ENCODE results near the gene NIT2.

The NIT2 gene

DNA sequence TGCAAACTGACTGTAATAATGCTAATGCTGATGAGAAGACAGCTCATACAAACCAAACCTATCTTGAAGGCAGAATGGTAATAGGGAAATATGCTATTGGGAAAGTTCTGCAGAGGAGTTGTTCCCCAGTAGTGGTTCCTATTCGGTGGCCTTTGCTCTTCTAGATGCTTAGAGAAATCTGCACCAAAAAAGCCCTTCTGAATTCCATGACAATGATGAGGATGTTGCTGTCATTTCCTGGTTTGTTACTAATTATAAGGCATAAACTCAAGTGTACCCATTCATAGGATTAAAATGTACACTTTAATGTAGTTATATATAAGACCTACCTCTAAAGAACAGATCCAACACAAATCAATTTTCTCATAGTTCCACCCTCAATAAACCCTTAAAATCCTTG, 36.2 kb downstream of the NIT2 start:
- no peak overlapping the region for H2BK12ac ChIP-seq (ENCODE audit: low read length)
- H3K23ac ChIP-seq (ENCODE audit: low read depth, low read length, poor library complexity), result no peak overlapping the region
- no peak overlapping the region for H2AK5ac ChIP-seq (ENCODE audit: low read depth, low read length)
- H3K36me3 ChIP-seq (replicated peaks in 1 of 2; ENCODE audit: control insufficient read depth in 2 of 2, insufficient read depth in 2 of 2, low read length in 2 of 2), result peaks cover 11 to 91% of the 10 kb centered on the region in 2 donors
- H3K4me3 ChIP-seq (ENCODE audit: low read length in 2 of 2), result no peak overlapping the region
- H2BK15ac ChIP-seq (ENCODE audit: low read length), result no peak overlapping the region
- H3K27me3 ChIP-seq (ENCODE audit: control insufficient read depth in 3 of 3, insufficient read depth in 3 of 3, low read depth in 1 of 3, low read length in 3 of 3), result no peaks in the 10 kb centered on the region
- H3K18ac ChIP-seq (ENCODE audit: low read length), result no peak overlapping the region
- H3K9ac ChIP-seq (ENCODE audit: low read depth, low read length, poor library complexity), result no peak overlapping the region
- no peak overlapping the region for H2BK120ac ChIP-seq (ENCODE audit: low read depth, low read length)
- no peak overlapping the region for H3K4me2 ChIP-seq (ENCODE audit: insufficient read depth, low read length, poor library complexity, severe bottlenecking)
- H4K91ac ChIP-seq (ENCODE audit: low read depth, low read length, poor library complexity), result no peak overlapping the region
- H3K14ac ChIP-seq (ENCODE audit: low read length), result no peak overlapping the region
- no peaks in the 10 kb centered on the region for H3K79me1 ChIP-seq (ENCODE audit: low read depth, low read length)
- H3K9me3 ChIP-seq (replicated peaks in 1 of 2; ENCODE audit: control insufficient read depth in 2 of 2, insufficient read depth in 1 of 2, low read depth in 1 of 2, low read length in 2 of 2), result no peaks in the 10 kb centered on the region
- no peak overlapping the region for H3K27ac ChIP-seq (replicated peaks; ENCODE audit: low read length)
- no CpG with 5 or more reads among the region's 1 CpG for WGBS, 2 donors (ENCODE audit: extremely low coverage in 2 of 2, insufficient read length in 2 of 2, insufficient replicate concordance in 1 of 2)
- H4K8ac ChIP-seq (ENCODE audit: low read depth, low read length), result no peak overlapping the region
- H2BK5ac ChIP-seq (ENCODE audit: low read length), result no peak overlapping the region
- DNase-seq (ENCODE audit: low spot score), result no peak
- H3K4ac ChIP-seq (ENCODE audit: low read length), result no peak overlapping the region
- H2AFZ ChIP-seq (ENCODE audit: low read length), result no peak overlapping the region
- no peaks in the 10 kb centered on the region for H3K4me1 ChIP-seq (ENCODE audit: control insufficient read depth in 2 of 2, insufficient read depth in 1 of 2, low read depth in 1 of 2, low read length in 2 of 2)

DNA sequence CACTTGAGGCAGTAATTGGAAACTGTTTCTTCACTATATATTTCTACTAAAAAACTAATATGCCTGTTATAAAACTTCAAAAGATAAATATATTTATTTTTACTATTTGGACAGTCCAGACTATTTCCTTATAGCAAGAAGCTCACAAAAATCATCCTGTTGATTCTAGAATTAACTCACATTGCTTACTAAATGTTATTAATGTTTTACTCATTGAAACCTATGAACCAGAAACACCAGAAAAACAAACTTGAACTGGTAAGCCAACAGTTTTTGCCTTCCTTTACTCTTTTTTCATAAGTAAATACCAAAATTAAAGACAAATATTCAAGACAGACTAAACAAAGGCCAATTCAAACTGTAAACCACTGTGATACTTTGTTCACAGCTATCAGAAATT, 40.0 kb downstream of the NIT2 start:
- H2BK120ac ChIP-seq (ENCODE audit: low read depth, low read length), result no peak overlapping the region
- H3K27ac ChIP-seq (replicated peaks; ENCODE audit: low read length), result no peak overlapping the region
- H2AK5ac ChIP-seq (ENCODE audit: low read depth, low read length), result no peak overlapping the region
- H3K9ac ChIP-seq (ENCODE audit: low read depth, low read length, poor library complexity), result no peak overlapping the region
- no peak overlapping the region for H2BK5ac ChIP-seq (ENCODE audit: low read length)
- no peaks in the 10 kb centered on the region for H3K79me1 ChIP-seq (ENCODE audit: low read depth, low read length)
- H2BK12ac ChIP-seq (ENCODE audit: low read length), result no peak overlapping the region
- no peak overlapping the region for H3K18ac ChIP-seq (ENCODE audit: low read length)
- no peaks in the 10 kb centered on the region for H3K4me1 ChIP-seq (ENCODE audit: control insufficient read depth in 2 of 2, insufficient read depth in 1 of 2, low read depth in 1 of 2, low read length in 2 of 2)
- H3K4me2 ChIP-seq (ENCODE audit: insufficient read depth, low read length, poor library complexity, severe bottlenecking), result no peak overlapping the region
- H3K27me3 ChIP-seq (ENCODE audit: control insufficient read depth in 3 of 3, insufficient read depth in 3 of 3, low read depth in 1 of 3, low read length in 3 of 3), result no peaks in the 10 kb centered on the region
- no peak overlapping the region for H2BK15ac ChIP-seq (ENCODE audit: low read length)
- no peak overlapping the region for H3K4me3 ChIP-seq (ENCODE audit: low read length in 2 of 2)
- no peak overlapping the region for H2AFZ ChIP-seq (ENCODE audit: low read length)
- H4K91ac ChIP-seq (ENCODE audit: low read depth, low read length, poor library complexity), result no peak overlapping the region
- DNase-seq (ENCODE audit: low spot score), result no peak
- H3K4ac ChIP-seq (ENCODE audit: low read length), result no peak overlapping the region
- no peak overlapping the region for H4K8ac ChIP-seq (ENCODE audit: low read depth, low read length)
- H3K36me3 ChIP-seq (replicated peaks in 1 of 2; ENCODE audit: control insufficient read depth in 2 of 2, insufficient read depth in 2 of 2, low read length in 2 of 2), result peaks cover 12 to 90% of the 10 kb centered on the region in 2 donors
- no peak overlapping the region for H3K14ac ChIP-seq (ENCODE audit: low read length)
- H3K23ac ChIP-seq (ENCODE audit: low read depth, low read length, poor library complexity), result no peak overlapping the region
- no peaks in the 10 kb centered on the region for H3K9me3 ChIP-seq (replicated peaks in 1 of 2; ENCODE audit: control insufficient read depth in 2 of 2, insufficient read depth in 1 of 2, low read depth in 1 of 2, low read length in 2 of 2)

DNA sequence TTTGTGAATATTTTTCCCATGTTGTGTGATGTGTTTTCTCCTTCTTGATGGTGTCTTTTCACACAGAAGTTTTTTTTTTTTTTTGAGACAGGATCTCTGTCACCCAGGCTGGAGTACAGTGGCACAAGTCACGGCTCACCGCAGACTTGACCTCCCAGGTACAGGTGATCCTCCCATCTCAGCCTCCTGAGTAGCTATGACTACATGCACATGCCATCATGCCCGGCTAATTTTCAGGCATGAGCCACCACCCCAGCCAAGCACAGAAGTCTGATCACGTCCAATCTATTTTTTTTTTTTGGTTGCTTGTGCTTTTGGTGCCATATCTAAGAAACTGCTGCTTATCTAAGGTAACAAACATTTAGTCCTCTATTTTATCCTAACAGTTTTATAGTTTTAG, 41.7 kb downstream of the NIT2 start:
- Histone ChIP-seq H3K36me3 (replicated peaks in 1 of 2; ENCODE audit: control insufficient read depth in 2 of 2, insufficient read depth in 2 of 2, low read length in 2 of 2) (peaks cover 12 to 92% of the 10 kb centered on the region in 2 donors), H2BK12ac (ENCODE audit: low read length) (no peak overlapping the region), H3K27ac (replicated peaks; ENCODE audit: low read length) (no peak overlapping the region), H3K4me3 (ENCODE audit: low read length in 2 of 2) (no peak overlapping the region), H2AK5ac (ENCODE audit: low read depth, low read length) (no peak overlapping the region), H3K79me1 (ENCODE audit: low read depth, low read length) (no peaks in the 10 kb centered on the region), H3K4me2 (ENCODE audit: insufficient read depth, low read length, poor library complexity, severe bottlenecking) (no peak overlapping the region), H2BK5ac (ENCODE audit: low read length) (no peak overlapping the region), H3K18ac (ENCODE audit: low read length) (no peak overlapping the region), H3K9me3 (replicated peaks in 1 of 2; ENCODE audit: control insufficient read depth in 2 of 2, insufficient read depth in 1 of 2, low read depth in 1 of 2, low read length in 2 of 2) (no peaks in the 10 kb centered on the region), H3K4ac (ENCODE audit: low read length) (no peak overlapping the region), H2BK120ac (ENCODE audit: low read depth, low read length) (no peak overlapping the region), H2BK15ac (ENCODE audit: low read length) (no peak overlapping the region), H3K14ac (ENCODE audit: low read length) (no peak overlapping the region), H4K8ac (ENCODE audit: low read depth, low read length) (no peak overlapping the region), H3K9ac (ENCODE audit: low read depth, low read length, poor library complexity) (no peak overlapping the region), H3K4me1 (ENCODE audit: control insufficient read depth in 2 of 2, insufficient read depth in 1 of 2, low read depth in 1 of 2, low read length in 2 of 2) (no peaks in the 10 kb centered on the region), H3K23ac (ENCODE audit: low read depth, low read length, poor library complexity) (no peak overlapping the region), H2AFZ (ENCODE audit: low read length) (no peak overlapping the region), H4K91ac (ENCODE audit: low read depth, low read length, poor library complexity) (no peak overlapping the region), H3K27me3 (ENCODE audit: control insufficient read depth in 3 of 3, insufficient read depth in 3 of 3, low read depth in 1 of 3, low read length in 3 of 3) (no peaks in the 10 kb centered on the region)
- no peak for DNase-seq (ENCODE audit: low spot score)
- no CpG with 5 or more reads among the region's 4 CpGs for WGBS, 2 donors (ENCODE audit: extremely low coverage in 2 of 2, insufficient read length in 2 of 2, insufficient replicate concordance in 1 of 2)

DNA sequence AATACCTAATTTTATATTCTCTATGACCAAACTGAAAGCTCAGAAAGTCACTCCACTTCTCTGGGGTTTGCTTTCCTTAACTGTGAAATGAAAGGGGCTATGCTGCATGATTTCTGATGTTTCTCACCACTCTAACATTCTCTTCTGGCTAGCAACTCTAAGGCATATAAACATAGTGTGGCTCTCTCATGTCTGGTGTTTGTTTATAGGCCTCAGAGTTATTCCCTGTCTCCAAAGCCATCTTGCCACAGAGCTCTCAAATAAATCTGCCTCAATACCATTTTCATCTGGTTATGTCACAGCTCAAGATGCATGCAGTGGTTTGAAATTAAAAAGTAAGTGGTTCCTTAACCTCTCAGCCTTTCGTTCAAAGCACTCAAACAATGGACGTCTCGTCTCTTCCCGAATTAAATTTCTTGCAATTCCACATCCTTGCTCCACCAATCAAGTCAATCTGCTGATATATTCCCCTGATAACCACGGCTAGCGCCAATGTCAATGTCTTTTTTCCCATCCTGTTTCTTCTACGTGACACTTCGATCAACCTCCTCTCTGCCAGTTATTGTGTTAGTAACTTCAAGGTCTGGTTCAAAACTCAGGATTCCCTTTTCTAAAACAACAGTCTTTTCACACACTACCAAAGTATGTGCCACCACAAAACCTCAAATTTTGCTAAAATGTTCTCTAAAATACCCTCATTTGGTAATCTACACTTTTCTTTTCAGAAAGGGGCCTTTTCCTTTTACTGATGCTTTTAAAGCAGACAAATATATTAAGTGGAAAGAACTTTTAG, 50.4 kb downstream of the NIT2 start:
- Histone ChIP-seq H3K4me3 (ENCODE audit: low read length in 2 of 2) (no peak overlapping the region), H3K4ac (ENCODE audit: low read length) (no peak overlapping the region), H3K36me3 (replicated peaks in 1 of 2; ENCODE audit: control insufficient read depth in 2 of 2, insufficient read depth in 2 of 2, low read length in 2 of 2) (peaks cover 6 to 86% of the 10 kb centered on the region in 2 donors), H4K91ac (ENCODE audit: low read depth, low read length, poor library complexity) (no peak overlapping the region), H2BK120ac (ENCODE audit: low read depth, low read length) (no peak overlapping the region), H3K27ac (replicated peaks; ENCODE audit: low read length) (no peak overlapping the region), H3K9ac (ENCODE audit: low read depth, low read length, poor library complexity) (no peak overlapping the region), H3K4me1 (ENCODE audit: control insufficient read depth in 2 of 2, insufficient read depth in 1 of 2, low read depth in 1 of 2, low read length in 2 of 2) (no peaks in the 10 kb centered on the region), H3K79me1 (ENCODE audit: low read depth, low read length) (no peaks in the 10 kb centered on the region), H3K23ac (ENCODE audit: low read depth, low read length, poor library complexity) (no peak overlapping the region), H3K27me3 (ENCODE audit: control insufficient read depth in 3 of 3, insufficient read depth in 3 of 3, low read depth in 1 of 3, low read length in 3 of 3) (no peaks in the 10 kb centered on the region), H3K18ac (ENCODE audit: low read length) (no peak overlapping the region), H3K9me3 (replicated peaks in 1 of 2; ENCODE audit: control insufficient read depth in 2 of 2, insufficient read depth in 1 of 2, low read depth in 1 of 2, low read length in 2 of 2) (peaks cover 0 to 11% of the 10 kb centered on the region in 2 donors), H2BK15ac (ENCODE audit: low read length) (no peak overlapping the region), H2AFZ (ENCODE audit: low read length) (no peak overlapping the region), H2AK5ac (ENCODE audit: low read depth, low read length) (no peak overlapping the region), H3K14ac (ENCODE audit: low read length) (no peak overlapping the region), H4K8ac (ENCODE audit: low read depth, low read length) (no peak overlapping the region), H2BK5ac (ENCODE audit: low read length) (no peak overlapping the region), H3K4me2 (ENCODE audit: insufficient read depth, low read length, poor library complexity, severe bottlenecking) (no peak overlapping the region), H2BK12ac (ENCODE audit: low read length) (no peak overlapping the region)
- DNase-seq (ENCODE audit: low spot score), result no peak
- no CpG with 5 or more reads among the region's 8 CpGs for WGBS, 2 donors (ENCODE audit: extremely low coverage in 2 of 2, insufficient read length in 2 of 2, insufficient replicate concordance in 1 of 2)
